MM.1S (cell line): Measurements from ENCODE around the gene ZFPM1.

Experiments
- DNase-seq: peaks from one replicate; pipeline ENCODE4 v3.0.0-alpha.2; 2015
- H2AFZ ChIP-seq: fragments of 300-600 bp; sonication (generic); 2 replicates; pipeline ENCODE4 v1.6.0; 2016; ENCODE audit warnings: antibody characterized with exemption, low read length
- H3F3A ChIP-seq: fragments of 300-600 bp; sonication (generic); 2 replicates; pipeline ENCODE4 v1.6.1; 2016; ENCODE audit warnings: mild to moderate bottlenecking, antibody characterized with exemption, low read length, moderate library complexity, mixed read lengths; ENCODE audit not compliant: insufficient read depth
- H3K27ac ChIP-seq: fragments of 300-600 bp; sonication (generic); 2 replicates; pipeline ENCODE4 v1.5.1; 2016; ENCODE audit warnings: mild to moderate bottlenecking, low read length
- H3K27me3 ChIP-seq: fragments of 300-600 bp; sonication (generic); replicated peaks from 2 replicates; pipeline ENCODE4 v1.6.0; 2016; ENCODE audit warnings: low read length; ENCODE audit not compliant: insufficient read depth
- H3K36me3 ChIP-seq: fragments of 300-600 bp; sonication (generic); replicated peaks from 2 replicates; pipeline ENCODE4 v1.6.1; 2016; ENCODE audit warnings: mild to moderate bottlenecking, low read length, mixed read lengths; ENCODE audit not compliant: insufficient read depth
- H3K4me1 ChIP-seq: fragments of 300-600 bp; sonication (generic); 2 replicates; pipeline ENCODE4 v1.6.1; 2016; ENCODE audit warnings: low read length, mixed read lengths
- H3K4me2 ChIP-seq: fragments of 300-600 bp; sonication (generic); 2 replicates; pipeline ENCODE4 v1.6.0; 2016; ENCODE audit warnings: low read depth, low read length
- H3K4me3 ChIP-seq: fragments of 300-600 bp; sonication (generic); 2 replicates; pipeline ENCODE4 v1.5.1; 2016; ENCODE audit warnings: low read length, mixed read lengths
- H3K79me2 ChIP-seq: fragments of 300-600 bp; sonication (generic); 2 replicates; pipeline ENCODE4 v1.6.1; 2016; ENCODE audit warnings: mixed run types, low read length, mixed read lengths
- H3K9ac ChIP-seq: fragments of 300-600 bp; sonication (generic); 2 replicates; pipeline ENCODE4 v1.6.1; 2016; ENCODE audit warnings: low read length, mixed read lengths
- H3K9me2 ChIP-seq: fragments of 300-600 bp; sonication (generic); replicated peaks from 2 replicates; pipeline ENCODE4 v1.6.1; 2016; ENCODE audit warnings: mild to moderate bottlenecking, low read length, mixed read lengths; ENCODE audit not compliant: insufficient read depth
- H3K9me3 ChIP-seq: fragments of 300-600 bp; sonication (generic); replicated peaks from 2 replicates; pipeline ENCODE4 v1.6.1; 2016; ENCODE audit warnings: mild to moderate bottlenecking, low read length, mixed read lengths; ENCODE audit not compliant: insufficient read depth
- H4K20me1 ChIP-seq: fragments of 300-600 bp; sonication (generic); 2 replicates; pipeline ENCODE4 v1.6.1; 2016; ENCODE audit warnings: mild to moderate bottlenecking, low read length, moderate library complexity, mixed read lengths; ENCODE audit not compliant: insufficient read depth
- CTCF ChIP-seq: fragments of 300-600 bp; sonication (generic); IDR thresholded peaks from 2 replicates; pipeline ENCODE4 v1.5.1; 2016; ENCODE audit warnings: antibody characterized with exemption, low read length, mixed read lengths
- EZH2 ChIP-seq: fragments of 300-600 bp; sonication (generic); optimal IDR thresholded peaks from 2 replicates; pipeline ENCODE3; 2017; ENCODE audit warnings: low read depth, mild to moderate bottlenecking, antibody characterized with exemption, low read length, mixed read lengths
- EZH2phosphoT487 ChIP-seq: fragments of 300-600 bp; sonication (generic); IDR thresholded peaks from 2 replicates; pipeline ENCODE4 v1.6.1; 2018; ENCODE audit warnings: antibody characterized with exemption, low read length

The ZFPM1 gene

GRCh38 chr16:88504489-88505404 is 51.7 kb downstream of the ZFPM1 start:
- no peak overlapping the region for H2AFZ ChIP-seq
- no peaks in the 10 kb centered on the region for H3K4me1 ChIP-seq
- no peaks in the 10 kb centered on the region for H3K27me3 ChIP-seq
- H3K79me2 ChIP-seq: no peaks in the 10 kb centered on the region
- no peak for DNase-seq
- H3K27ac ChIP-seq: no peak overlapping the region
- H3K9ac ChIP-seq: no peak overlapping the region
- TF ChIP-seq EZH2phosphoT487: no peak
- TF ChIP-seq EZH2: no peak
- TF ChIP-seq CTCF: no peak
- H3K9me3 ChIP-seq: no peaks in the 10 kb centered on the region
- H3K4me3 ChIP-seq: no peak overlapping the region
- H3F3A ChIP-seq: no peaks in the 10 kb centered on the region
- H4K20me1 ChIP-seq: no peaks in the 10 kb centered on the region
- no peaks in the 10 kb centered on the region for H3K9me2 ChIP-seq
- H3K36me3 ChIP-seq: no peaks in the 10 kb centered on the region
- H3K4me2 ChIP-seq: no peak overlapping the region

GRCh38 chr16:88505405-88506082 is 52.5 kb downstream of the ZFPM1 start:
- no peaks in the 10 kb centered on the region for H4K20me1 ChIP-seq
- no peak for DNase-seq
- H3K36me3 ChIP-seq: no peaks in the 10 kb centered on the region
- no peaks in the 10 kb centered on the region for H3F3A ChIP-seq
- H3K79me2 ChIP-seq: no peaks in the 10 kb centered on the region
- H2AFZ ChIP-seq: no peak overlapping the region
- no peak overlapping the region for H3K9ac ChIP-seq
- no peaks in the 10 kb centered on the region for H3K9me3 ChIP-seq
- no peak overlapping the region for H3K4me3 ChIP-seq
- H3K9me2 ChIP-seq: no peaks in the 10 kb centered on the region
- no peaks in the 10 kb centered on the region for H3K27me3 ChIP-seq
- no peak overlapping the region for H3K27ac ChIP-seq
- no peaks in the 10 kb centered on the region for H3K4me1 ChIP-seq
- TF ChIP-seq EZH2phosphoT487: no peak
- TF ChIP-seq CTCF: peak; percentile 10; the same call in 1 of the 2 replicates
- TF ChIP-seq EZH2: no peak
- no peak overlapping the region for H3K4me2 ChIP-seq

- Histone ChIP-seq H3K9me2 (no peaks in the 10 kb centered on the region), H3K9ac (no peak overlapping the region), H3K4me1 (no peaks in the 10 kb centered on the region), H3K4me2 (no peak overlapping the region), H3K36me3 (no peaks in the 10 kb centered on the region), H3K27ac (no peak overlapping the region), H3K27me3 (no peaks in the 10 kb centered on the region), H4K20me1 (no peaks in the 10 kb centered on the region), H3K9me3 (no peaks in the 10 kb centered on the region), H2AFZ (no peak overlapping the region), H3K79me2 (no peaks in the 10 kb centered on the region), H3K4me3 (no peak overlapping the region), H3F3A (no peaks in the 10 kb centered on the region)
- TF ChIP-seq EZH2: no peak
- no peak for TF ChIP-seq CTCF
- no peak for DNase-seq
These were observed 53.6 kb downstream of the ZFPM1 start for GRCh38 chr16:88506723-88507122.
